ENCODE results near the gene NBPF12.
"Not testable (repeated sequence)": the region's sequence is repeated elsewhere in the genome, so short reads cannot be mapped to it uniquely, and the experiment has no call there.

Gene NBPF12

GRCh38 chr1:146938242-146938902, at the start of gene NBPF12:
Gene NBPF12 (plus strand): TSS chr1:146938324. CDS start chr1:146960144, 21,820 bp downstream.
- peak; percentile 85 for DNase-seq

DNA sequence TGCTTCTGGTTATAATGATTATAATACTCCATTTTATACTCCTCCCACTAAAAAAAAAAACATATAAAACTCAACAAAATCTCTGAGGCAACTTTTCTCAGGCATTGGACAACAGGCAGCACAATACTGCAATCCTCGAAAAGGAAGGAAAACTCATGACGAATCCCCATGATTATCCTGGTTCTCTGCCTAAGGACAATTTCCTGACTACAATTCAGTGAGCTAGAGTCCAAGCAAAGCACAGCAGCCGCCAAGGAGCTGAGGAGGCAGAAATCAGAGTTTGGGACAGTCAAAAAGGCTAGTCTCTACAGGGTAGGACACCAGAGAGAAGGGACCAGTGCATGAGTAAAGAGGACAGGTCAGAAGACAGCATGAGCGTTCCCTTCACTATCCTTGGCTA, 46.8 kb upstream of the NBPF12 start:
- not testable (repeated sequence) for DNase-seq

- not testable (repeated sequence) for DNase-seq
Observed at GRCh38 chr1:146892331-146892730, 45.8 kb upstream of the NBPF12 start.

DNA sequence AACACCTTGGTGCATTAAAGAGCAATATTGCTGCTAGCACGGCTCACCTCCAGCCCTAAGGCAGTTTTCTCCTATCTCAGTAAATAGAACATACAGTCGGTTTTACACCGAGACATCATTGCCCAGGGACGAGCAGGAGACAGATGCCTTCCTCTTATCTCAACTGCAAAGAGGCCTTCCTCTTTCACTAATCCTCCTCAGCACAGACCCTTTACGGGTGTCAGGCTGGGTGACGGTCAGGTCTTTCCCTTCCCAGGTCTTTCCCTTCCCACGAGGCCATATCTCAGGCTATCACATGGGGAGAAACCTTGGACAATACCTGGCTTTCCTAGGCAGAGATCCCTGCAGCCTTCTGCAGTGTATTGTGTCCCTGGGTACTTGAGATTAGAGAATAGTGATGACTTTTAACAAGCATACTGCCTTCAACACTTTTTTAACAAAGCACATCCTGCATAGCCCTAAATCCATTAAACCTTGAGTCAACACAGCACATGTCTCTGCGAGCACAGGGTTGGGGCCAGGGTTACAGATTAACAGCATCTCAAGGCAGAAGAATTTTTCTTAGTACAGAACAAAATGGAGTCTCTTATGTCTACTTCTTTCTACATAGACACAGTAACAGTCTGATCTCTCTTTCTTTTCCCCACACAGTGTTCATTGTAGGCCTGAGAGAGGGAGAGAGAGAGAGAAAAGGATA, 30.4 kb upstream of the NBPF12 start:
- DNase-seq: not testable (repeated sequence)

- DNase-seq: not testable (repeated sequence)
Observed at GRCh38 chr1:146912975-146913374, 25.1 kb upstream of the NBPF12 start.

GRCh38 chr1:146920811-146921210, 17.3 kb upstream of the NBPF12 start:
- not testable (repeated sequence) for DNase-seq

DNA sequence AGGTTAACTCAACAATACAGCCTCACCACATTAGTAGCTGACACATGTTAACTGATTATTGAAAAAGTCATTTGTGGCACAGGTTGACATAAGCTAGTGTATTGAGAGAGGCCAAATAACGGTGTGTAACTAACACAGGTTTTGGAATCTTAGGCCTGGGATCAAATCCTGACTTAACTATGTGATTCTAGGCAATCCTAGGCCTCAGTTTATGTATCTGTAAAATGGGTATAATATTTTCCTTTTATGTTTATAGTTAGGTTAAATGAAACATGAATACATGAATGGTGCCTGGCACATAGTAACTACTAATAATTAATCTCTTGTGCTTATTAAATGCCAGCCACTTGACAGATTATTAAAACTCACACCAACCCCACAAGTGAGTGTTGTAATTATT, 15.5 kb upstream of the NBPF12 start:
- not testable (repeated sequence) for DNase-seq

DNA sequence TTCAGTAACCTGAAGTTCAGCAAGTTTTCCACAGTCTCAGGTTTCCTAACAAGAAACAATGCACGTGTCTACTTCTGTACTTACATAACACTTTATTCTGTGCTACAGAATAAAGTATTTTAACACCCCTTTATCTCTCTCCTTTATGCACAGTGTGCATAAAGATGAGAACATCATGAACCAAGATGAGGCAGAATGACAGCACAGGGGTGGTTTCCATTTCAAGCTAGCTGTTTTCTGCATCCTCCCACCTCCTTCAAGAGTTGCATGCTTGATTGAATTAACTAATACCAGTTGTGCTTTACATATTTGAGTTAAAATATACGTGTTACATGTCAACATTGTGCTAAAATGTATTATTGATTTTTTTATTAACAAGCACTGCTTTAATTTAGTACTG, 14.0 kb upstream of the NBPF12 start:
- DNase-seq: not testable (repeated sequence)

DNA sequence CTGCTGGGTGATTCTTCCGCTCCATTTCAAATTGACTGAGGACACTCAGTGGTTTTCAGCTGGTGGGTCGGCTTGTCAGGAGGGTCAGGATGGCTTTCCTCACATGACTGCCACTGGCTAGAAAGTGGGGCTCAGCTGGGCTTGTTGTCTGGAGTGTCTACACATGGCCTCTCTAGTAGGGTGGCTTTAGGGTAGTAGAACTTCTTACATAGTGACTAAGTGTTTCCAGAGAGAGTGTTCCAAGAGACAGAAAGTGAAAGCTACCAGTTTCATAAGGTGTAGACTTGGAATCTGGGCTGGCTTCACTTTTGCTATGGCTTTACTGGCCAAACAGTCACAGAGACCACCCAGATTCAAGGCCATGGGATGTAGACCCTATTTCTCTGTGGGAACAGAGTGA, 11.7 kb upstream of the NBPF12 start:
- DNase-seq: not testable (repeated sequence)

- not testable (repeated sequence) for DNase-seq
Observed at GRCh38 chr1:146930225-146930624, 7.9 kb upstream of the NBPF12 start.

GRCh38 chr1:146934390-146935223, 3.5 kb upstream of the NBPF12 start:
- not testable (repeated sequence) for DNase-seq

DNA sequence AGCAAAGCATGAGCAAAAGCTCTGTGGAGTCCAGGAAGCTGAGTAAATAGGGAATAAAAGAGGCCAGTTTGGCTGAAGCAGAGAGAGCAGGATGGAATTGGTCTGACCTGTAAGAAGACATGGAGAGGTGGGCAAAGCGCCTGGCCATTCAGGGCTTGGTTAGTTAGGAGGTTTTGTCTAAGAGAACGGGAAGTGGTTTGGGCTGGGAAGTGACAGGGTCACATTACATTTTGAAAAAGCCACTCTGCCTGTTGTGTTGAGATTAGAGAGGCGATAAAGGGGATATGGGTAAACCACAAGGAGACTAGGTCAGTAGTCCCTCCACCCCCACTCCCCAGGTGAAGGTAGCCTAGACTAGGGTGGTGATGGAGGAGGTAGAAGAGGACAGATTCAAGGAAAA, 662 bp upstream of the NBPF12 start:
- peak; percentile 12 for DNase-seq

- DNase-seq: peak; percentile 12
Observed at GRCh38 chr1:146938927-146939786, 1.0 kb downstream of the NBPF12 start.

- DNase-seq: not testable (repeated sequence)
Observed at GRCh38 chr1:146940293-146940692, 2.2 kb downstream of the NBPF12 start.

DNA sequence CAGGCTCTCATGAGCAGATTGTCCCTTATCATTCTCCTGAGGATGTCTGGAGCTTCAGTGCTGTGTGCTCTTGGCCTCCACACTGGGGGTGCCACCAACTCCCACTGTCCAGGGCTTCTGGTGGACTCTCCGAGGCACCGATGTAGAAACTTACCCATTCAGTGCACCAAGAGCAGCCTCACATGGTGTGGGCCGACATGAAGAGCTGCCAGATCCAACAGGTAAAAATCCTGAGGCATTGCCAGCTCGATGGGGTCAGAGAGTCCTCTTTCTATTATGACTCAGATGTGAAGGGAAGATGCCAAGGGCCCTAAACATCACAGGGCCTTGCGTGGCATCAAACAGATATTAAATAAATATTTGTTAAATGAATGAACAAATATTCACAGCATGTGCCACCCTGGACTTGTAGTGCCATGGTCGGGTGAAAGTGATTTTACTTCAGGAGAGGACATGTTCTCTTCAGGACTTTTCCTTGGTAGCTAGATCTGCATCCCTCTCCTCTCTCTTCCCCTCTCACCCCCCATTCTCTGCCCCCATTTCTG, 5.3 kb downstream of the NBPF12 start:
- DNase-seq: not testable (repeated sequence)

DNA sequence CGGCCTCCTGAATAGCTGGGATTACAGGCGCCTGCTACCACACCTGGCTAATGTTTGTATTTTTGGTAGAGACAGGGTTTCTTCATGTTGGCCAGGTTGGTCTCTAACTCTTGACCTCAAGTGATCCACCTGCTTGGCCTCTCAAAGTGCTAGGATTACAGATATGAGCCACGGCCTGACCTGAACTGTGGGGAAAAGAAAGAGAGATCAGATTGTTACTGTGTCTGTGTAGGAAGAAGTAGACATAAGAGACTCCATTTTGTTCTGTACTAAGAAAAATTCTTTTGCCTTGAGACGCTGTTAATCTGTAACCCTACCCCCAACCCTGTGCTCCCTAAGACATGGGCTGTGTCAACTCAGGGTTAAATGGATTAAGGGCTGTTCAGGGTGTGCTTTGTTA, 10.0 kb downstream of the NBPF12 start:
- not testable (repeated sequence) for DNase-seq

DNA sequence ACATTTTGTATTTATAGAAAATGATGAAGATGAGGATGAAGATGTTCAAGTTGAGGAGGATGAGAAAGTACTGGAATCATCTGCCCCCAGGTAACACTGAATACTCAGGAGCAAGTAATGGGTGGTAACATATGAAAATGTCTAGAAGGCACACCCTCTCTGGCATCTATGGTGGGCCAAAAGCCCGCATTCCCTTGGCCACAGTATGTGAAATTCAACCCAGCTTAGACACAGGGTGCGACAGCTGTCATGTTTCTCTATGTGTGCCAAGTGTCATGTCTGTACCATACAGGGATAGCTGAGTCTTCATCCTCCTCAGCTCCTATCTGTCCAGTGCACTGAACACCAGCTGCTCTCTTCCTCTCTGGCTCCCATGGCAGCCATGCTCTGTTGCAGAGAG, 26.2 kb downstream of the NBPF12 start:
- not testable (repeated sequence) for DNase-seq

DNA sequence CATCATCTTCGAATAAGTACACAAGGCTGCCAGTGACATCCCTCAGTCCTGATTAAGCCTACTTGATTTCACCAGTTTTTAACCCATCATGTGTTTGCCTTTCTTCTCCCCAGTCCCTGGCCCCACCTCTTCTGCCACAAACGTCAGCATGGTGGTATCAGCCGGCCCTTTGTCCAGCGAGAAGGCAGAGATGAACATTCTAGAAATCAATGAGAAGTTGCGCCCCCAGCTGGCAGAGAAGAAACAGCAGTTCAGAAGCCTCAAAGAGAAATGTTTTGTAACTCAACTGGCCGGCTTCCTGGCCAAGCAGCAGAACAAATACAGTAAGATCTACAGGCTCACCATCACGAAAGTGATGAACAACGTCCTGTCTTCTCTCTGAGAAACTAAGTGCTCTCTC, 28.2 kb downstream of the NBPF12 start:
- not testable (repeated sequence) for DNase-seq

DNA sequence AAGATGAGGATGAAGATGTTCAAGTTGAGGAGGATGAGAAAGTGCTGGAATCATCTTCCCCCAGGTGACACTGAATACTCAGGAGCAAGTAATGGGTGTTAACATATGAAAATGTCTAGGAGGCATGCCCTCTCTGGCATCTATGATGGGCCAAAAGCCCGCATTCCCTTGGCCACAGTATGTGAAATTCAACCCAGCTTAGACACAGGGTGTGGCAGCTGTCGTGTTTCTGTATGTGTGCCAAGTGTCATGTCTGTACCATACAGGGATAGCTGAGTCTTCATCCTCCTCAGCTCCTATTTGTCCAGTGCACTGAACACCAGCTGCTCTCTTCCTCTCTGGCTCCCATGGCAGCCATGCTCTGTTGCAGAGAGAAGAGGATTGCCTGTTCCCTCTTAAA, 32.5 kb downstream of the NBPF12 start:
- DNase-seq: not testable (repeated sequence)

DNA sequence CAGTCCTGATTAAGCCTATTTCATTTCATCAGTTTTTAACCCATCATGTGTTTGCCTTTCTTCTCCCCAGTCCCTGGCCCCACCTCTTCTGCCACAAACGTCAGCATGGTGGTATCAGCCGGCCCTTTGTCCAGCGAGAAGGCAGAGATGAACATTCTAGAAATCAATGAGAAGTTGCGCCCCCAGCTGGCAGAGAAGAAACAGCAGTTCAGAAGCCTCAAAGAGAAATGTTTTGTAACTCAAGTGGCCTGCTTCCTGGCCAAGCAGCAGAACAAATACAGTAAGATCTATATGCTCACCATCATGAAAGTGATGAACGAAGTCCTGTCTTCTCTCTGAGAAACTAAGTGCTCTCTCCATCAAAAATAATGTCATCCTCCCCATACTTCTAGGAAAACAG, 34.6 kb downstream of the NBPF12 start:
- DNase-seq: not testable (repeated sequence)

GRCh38 chr1:146985855-146986254, 47.7 kb downstream of the NBPF12 start:
- not testable (repeated sequence) for DNase-seq

- not testable (repeated sequence) for DNase-seq
Observed at GRCh38 chr1:146986450-146986849, 48.3 kb downstream of the NBPF12 start.

Measured in CD4-positive, alpha-beta T cell treated with Interleukin-4 for 4 hours (primary cell).